Trophoblast cell (in vitro differentiated cells and primary cell): ENCODE data around the gene PPP2R5E.

Experiments used
- DNase-seq, 2 donors: peaks; one replicate each; pipeline ENCODE4 v3.0.0-alpha.2; 2016
- H2AFZ ChIP-seq: 2 replicates; pipeline ENCODE4 v1.6.1; 2013; ENCODE audit warnings: low read length, moderate library complexity, mild to moderate bottlenecking; ENCODE audit not compliant: insufficient read depth, poor library complexity
- H2AK5ac ChIP-seq: 2 replicates; pipeline ENCODE4 v1.6.1; 2013; ENCODE audit warnings: mild to moderate bottlenecking, low read length
- H2BK120ac ChIP-seq: 2 replicates; pipeline ENCODE4 v1.6.1; 2013; ENCODE audit warnings: low read length, mild to moderate bottlenecking, moderate library complexity; ENCODE audit not compliant: insufficient read depth, poor library complexity
- H2BK12ac ChIP-seq: 2 replicates; pipeline ENCODE4 v1.6.1; 2013; ENCODE audit warnings: mild to moderate bottlenecking, low read length, moderate library complexity
- H2BK5ac ChIP-seq: 2 replicates; pipeline ENCODE4 v1.6.1; 2013; ENCODE audit warnings: low read length, low read depth, moderate library complexity, mild to moderate bottlenecking; ENCODE audit not compliant: poor library complexity
- H3K14ac ChIP-seq: 2 replicates; pipeline ENCODE4 v1.6.1; 2013; ENCODE audit warnings: mild to moderate bottlenecking, low read length
- H3K18ac ChIP-seq: 2 replicates; pipeline ENCODE4 v1.6.1; 2013; ENCODE audit warnings: mild to moderate bottlenecking, low read length
- H3K23ac ChIP-seq: 2 replicates; pipeline ENCODE4 v1.6.1; 2013; ENCODE audit warnings: low read length
- H3K27ac ChIP-seq: 2 replicates; pipeline ENCODE4 v1.5.1; 2013; ENCODE audit warnings: low read depth, mild to moderate bottlenecking, inconsistent platforms, low read length, moderate library complexity
- H3K27me3 ChIP-seq: 2 replicates; pipeline ENCODE4 v1.6.1; 2013; ENCODE audit warnings: inconsistent platforms, mild to moderate bottlenecking, low read length, moderate library complexity; ENCODE audit not compliant: insufficient read depth
- H3K36me3 ChIP-seq, 2 experiments: 1 replicate in 1 of 2; 2 replicates in 1 of 2; pipeline ENCODE4 v1.6.1; 2013; ENCODE audit warnings: low read length in 2 of 2, mild to moderate bottlenecking in 2 of 2, moderate library complexity in 1 of 2; ENCODE audit not compliant: insufficient read depth in 2 of 2, control insufficient read depth in 1 of 2
- H3K4ac ChIP-seq: 2 replicates; pipeline ENCODE4 v1.6.1; 2013; ENCODE audit warnings: low read depth, mild to moderate bottlenecking, low read length, moderate library complexity
- H3K4me1 ChIP-seq, 2 experiments: 1 replicate in 1 of 2; 2 replicates in 1 of 2; pipeline ENCODE4 v1.6.1; 2013; ENCODE audit warnings: low read length in 2 of 2, mild to moderate bottlenecking in 2 of 2, moderate library complexity in 1 of 2; ENCODE audit not compliant: insufficient read depth in 2 of 2, control insufficient read depth in 1 of 2
- H3K4me2 ChIP-seq: 2 replicates; pipeline ENCODE4 v1.6.1; 2013; ENCODE audit warnings: inconsistent platforms, mild to moderate bottlenecking, low read length, moderate library complexity
- H3K4me3 ChIP-seq: 2 replicates; pipeline ENCODE4 v1.5.1; 2013; ENCODE audit warnings: mild to moderate bottlenecking, low read depth, low read length, inconsistent platforms
- H3K79me1 ChIP-seq: one replicate; pipeline ENCODE4 v1.6.1; 2013; ENCODE audit warnings: low read length
- H3K79me2 ChIP-seq: 2 replicates; pipeline ENCODE4 v1.6.1; 2013; ENCODE audit warnings: low read length, mild to moderate bottlenecking; ENCODE audit not compliant: control insufficient read depth, insufficient read depth, poor library complexity
- H3K9ac ChIP-seq: 2 replicates; pipeline ENCODE4 v1.6.1; 2013; ENCODE audit warnings: mild to moderate bottlenecking, low read length
- H3K9me3 ChIP-seq: 2 replicates; pipeline ENCODE4 v1.6.1; 2013; ENCODE audit warnings: low read depth, mild to moderate bottlenecking, control low read depth, inconsistent platforms, low read length; ENCODE audit not compliant: insufficient read depth
- H4K12ac ChIP-seq: 2 replicates; pipeline ENCODE4 v1.6.1; 2013; ENCODE audit warnings: low read depth, mild to moderate bottlenecking, low read length, moderate library complexity
- H4K8ac ChIP-seq: 2 replicates; pipeline ENCODE4 v1.6.1; 2013; ENCODE audit warnings: low read depth, mild to moderate bottlenecking, low read length, moderate library complexity
- H4K91ac ChIP-seq: one replicate; pipeline ENCODE4 v1.6.1; 2013; ENCODE audit warnings: low read depth, mild to moderate bottlenecking, low read length, moderate library complexity
- WGBS: extraction: QIAGEN DNeasy Blood & Tissue Kit; methylation state at CpG from one replicate; pipeline ENCODE4 v1.1.7; 2013; ENCODE audit warnings: missing lambda C conversion rate; ENCODE audit not compliant: insufficient read length, insufficient coverage; ENCODE audit errors: extremely low coverage; 5-methylcytosine and 5-hydroxymethylcytosine counted together

Gene PPP2R5E

GRCh38 chr14:63394432-63394831, 148.7 kb downstream of the PPP2R5E start:
- Histone ChIP-seq H3K79me1 (no peaks in the 10 kb centered on the region), H2BK120ac (no peak overlapping the region), H3K23ac (no peak overlapping the region), H3K36me3 (peaks cover 7 to 9% of the 10 kb centered on the region in 2 experiments), H2BK12ac (no peak overlapping the region), H4K91ac (no peak overlapping the region), H2AK5ac (no peak overlapping the region), H3K27ac (no peak overlapping the region), H3K27me3 (no peaks in the 10 kb centered on the region), H2AFZ (no peak overlapping the region), H3K4me1 (peaks cover 3 to 4% of the 10 kb centered on the region in 2 experiments), H4K8ac (no peak overlapping the region), H3K9ac (no peak overlapping the region), H3K14ac (no peak overlapping the region), H3K9me3 (no peaks in the 10 kb centered on the region), H3K4me3 (no peak overlapping the region), H3K18ac (no peak overlapping the region), H3K79me2 (no peaks in the 10 kb centered on the region), H3K4ac (no peak overlapping the region), H2BK5ac (no peak overlapping the region), H4K12ac (no peak overlapping the region), H3K4me2 (no peak overlapping the region)
- no peak for DNase-seq
- no CpG with 5 or more reads among the region's 2 CpGs for WGBS

GRCh38 chr14:63393012-63393411, 150.2 kb downstream of the PPP2R5E start:
- no peaks in the 10 kb centered on the region for H3K79me1 ChIP-seq
- H3K4me3 ChIP-seq: no peak overlapping the region
- H3K23ac ChIP-seq: no peak overlapping the region
- H3K4me1 ChIP-seq: peaks cover 3 to 4% of the 10 kb centered on the region in 2 experiments
- H3K79me2 ChIP-seq: no peaks in the 10 kb centered on the region
- no peak overlapping the region for H2BK120ac ChIP-seq
- no peak overlapping the region for H2AK5ac ChIP-seq
- H2BK12ac ChIP-seq: no peak overlapping the region
- H3K14ac ChIP-seq: no peak overlapping the region
- no peaks in the 10 kb centered on the region for H3K9me3 ChIP-seq
- no peak overlapping the region for H3K4me2 ChIP-seq
- H3K4ac ChIP-seq: no peak overlapping the region
- no peak overlapping the region for H4K12ac ChIP-seq
- H3K18ac ChIP-seq: no peak overlapping the region
- no peak overlapping the region for H4K91ac ChIP-seq
- DNase-seq: no peak
- H2BK5ac ChIP-seq: no peak overlapping the region
- no CpG with 5 or more reads among the region's 2 CpGs for WGBS
- no peak overlapping the region for H3K27ac ChIP-seq
- no peak overlapping the region for H4K8ac ChIP-seq
- H3K36me3 ChIP-seq: peaks cover 10% of the 10 kb centered on the region in 2 experiments
- H2AFZ ChIP-seq: no peak overlapping the region
- H3K9ac ChIP-seq: no peak overlapping the region
- H3K27me3 ChIP-seq: no peaks in the 10 kb centered on the region

- Histone ChIP-seq H2AK5ac (no peak overlapping the region), H2BK12ac (no peak overlapping the region), H3K9ac (no peak overlapping the region), H3K79me2 (no peaks in the 10 kb centered on the region), H3K4me2 (no peak overlapping the region), H3K4ac (no peak overlapping the region), H2BK120ac (no peak overlapping the region), H3K27ac (no peak overlapping the region), H4K12ac (no peak overlapping the region), H3K4me3 (no peak overlapping the region), H3K9me3 (no peaks in the 10 kb centered on the region), H3K14ac (no peak overlapping the region), H2AFZ (no peak overlapping the region), H3K23ac (no peak overlapping the region), H3K36me3 (peaks cover 10 to 14% of the 10 kb centered on the region in 2 experiments), H3K18ac (no peak overlapping the region), H4K8ac (no peak overlapping the region), H3K79me1 (no peaks in the 10 kb centered on the region), H2BK5ac (no peak overlapping the region), H3K4me1 (peaks cover 3 to 4% of the 10 kb centered on the region in 2 experiments), H4K91ac (no peak overlapping the region), H3K27me3 (no peaks in the 10 kb centered on the region)
- no peak for DNase-seq
- WGBS: no CpG with 5 or more reads among the region's 1 CpG
Measured at GRCh38 chr14:63392236-63392635, 150.9 kb downstream of the PPP2R5E start.

DNA sequence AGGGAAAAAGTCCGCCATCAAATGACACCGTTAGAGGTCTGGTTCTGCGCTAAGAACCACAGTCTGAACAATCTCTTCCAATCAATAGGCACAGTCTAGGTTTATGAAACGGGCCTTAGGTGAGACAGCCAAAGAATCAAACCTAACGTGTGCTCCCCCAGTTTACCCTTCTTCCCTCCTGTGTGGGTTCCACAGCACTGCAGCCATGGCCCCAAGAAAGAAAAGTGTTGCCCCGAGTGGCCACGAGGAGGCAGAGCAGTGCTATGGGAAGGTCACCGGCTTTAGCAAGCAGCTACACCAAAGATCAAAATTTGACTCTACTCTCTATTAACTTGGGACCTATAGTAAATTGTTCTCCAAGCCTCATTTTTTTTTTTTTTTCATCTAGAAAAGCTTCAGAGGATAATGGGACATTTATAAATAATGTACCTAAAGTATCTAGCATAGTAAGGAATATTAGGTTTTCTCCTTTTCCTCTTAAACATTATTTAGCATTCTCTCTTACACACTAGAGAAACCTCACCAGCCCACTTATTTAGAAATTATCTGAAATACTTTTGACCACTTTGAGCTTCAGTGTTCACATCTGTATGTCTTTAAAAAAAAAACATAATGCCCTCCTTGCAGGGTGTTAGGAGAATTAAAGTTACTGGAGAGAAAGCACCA, 154.3 kb downstream of the PPP2R5E start:
- DNase-seq: peak; percentile 43 to 69
- Histone ChIP-seq H3K4ac (no peak overlapping the region), H3K36me3 (peaks cover 12 to 28% of the 10 kb centered on the region in 2 experiments), H2AK5ac (no peak overlapping the region), H3K23ac (no peak overlapping the region), H3K4me1 (no peaks in the 10 kb centered on the region), H3K18ac (no peak overlapping the region), H3K4me3 (no peak overlapping the region), H3K14ac (no peak overlapping the region), H2AFZ (no peak overlapping the region), H3K79me2 (no peaks in the 10 kb centered on the region), H2BK12ac (no peak overlapping the region), H2BK5ac (no peak overlapping the region), H4K91ac (no peak overlapping the region), H3K27ac (no peak overlapping the region), H4K12ac (no peak overlapping the region), H3K9ac (peak overlapping the region; percentile 16), H3K9me3 (no peaks in the 10 kb centered on the region), H4K8ac (no peak overlapping the region), H3K79me1 (no peaks in the 10 kb centered on the region), H2BK120ac (no peak overlapping the region), H3K27me3 (no peaks in the 10 kb centered on the region), H3K4me2 (no peak overlapping the region)
- WGBS: no CpG with 5 or more reads among the region's 8 CpGs
